Muscle layer of colon (tissue), 2 donors: ENCODE data around the gene POTEG.
"Not testable (repeated sequence)": the region's sequence is repeated elsewhere in the genome, so short reads cannot be mapped to it uniquely, and the experiment has no call there.

Experiments used
- H3K27ac ChIP-seq: one replicate; pipeline ENCODE4 v1.7.0; 2013; ENCODE audit warnings: low read depth, mild to moderate bottlenecking, low read length, moderate library complexity
- H3K27me3 ChIP-seq, 2 donors: one replicate each; pipeline ENCODE4 v1.7.0; 2013; ENCODE audit warnings: low read length in 2 of 2, mild to moderate bottlenecking in 2 of 2; ENCODE audit not compliant: insufficient read depth in 2 of 2, control insufficient read depth in 1 of 2
- H3K36me3 ChIP-seq: one replicate; pipeline ENCODE4 v1.7.0; 2013; ENCODE audit warnings: mild to moderate bottlenecking, low read length; ENCODE audit not compliant: insufficient read depth
- H3K4me1 ChIP-seq: one replicate; pipeline ENCODE4 v1.7.0; 2013; ENCODE audit warnings: mild to moderate bottlenecking, low read length; ENCODE audit not compliant: insufficient read depth
- H3K4me3 ChIP-seq, 2 donors: one replicate each; pipeline ENCODE4 v1.7.0; 2013; ENCODE audit warnings: low read length in 2 of 2, low read depth in 1 of 2, mild to moderate bottlenecking in 1 of 2, moderate library complexity in 1 of 2
- H3K9ac ChIP-seq: one replicate; pipeline ENCODE4 v1.7.0; 2013; ENCODE audit warnings: low read length
- H3K9me3 ChIP-seq: one replicate; pipeline ENCODE4 v1.7.0; 2013; ENCODE audit warnings: mild to moderate bottlenecking, low read length
- donor health status: abdominal sarcoma.
- donor health status: Adenocarcinoma of cecum.

Gene POTEG

DNA sequence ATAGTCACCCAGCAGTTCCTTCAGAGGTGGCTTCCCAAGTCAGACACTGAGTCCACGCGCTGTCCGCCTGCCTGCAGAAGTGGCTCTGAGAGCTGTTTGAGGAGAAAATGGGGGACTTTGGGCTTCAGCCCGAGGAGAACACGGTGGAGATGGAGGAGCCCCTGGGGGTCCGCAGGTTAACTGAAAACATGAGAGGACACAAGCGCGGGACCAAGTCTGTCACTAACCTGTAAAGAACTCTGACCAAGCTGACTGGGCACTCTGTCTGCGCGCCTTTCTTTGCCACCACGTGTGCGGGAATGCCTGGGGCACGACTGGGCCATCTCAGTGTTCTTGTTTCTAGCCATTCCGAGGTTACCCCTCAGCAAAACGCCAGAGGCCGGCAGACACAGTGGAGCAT lies 62.4 kb downstream of the POTEG start:
- H3K4me1 ChIP-seq, H3K27me3 ChIP-seq, H3K36me3 ChIP-seq, H3K9ac ChIP-seq, H3K9me3 ChIP-seq, H3K4me3 ChIP-seq, H3K27ac ChIP-seq: not testable (repeated sequence)

GRCh38 chr14:19362803-19363202 lies 71.3 kb downstream of the POTEG start:
- not testable (repeated sequence) for H3K9ac ChIP-seq, H3K27me3 ChIP-seq, H3K27ac ChIP-seq, H3K36me3 ChIP-seq, H3K4me1 ChIP-seq, H3K9me3 ChIP-seq, H3K4me3 ChIP-seq

DNA sequence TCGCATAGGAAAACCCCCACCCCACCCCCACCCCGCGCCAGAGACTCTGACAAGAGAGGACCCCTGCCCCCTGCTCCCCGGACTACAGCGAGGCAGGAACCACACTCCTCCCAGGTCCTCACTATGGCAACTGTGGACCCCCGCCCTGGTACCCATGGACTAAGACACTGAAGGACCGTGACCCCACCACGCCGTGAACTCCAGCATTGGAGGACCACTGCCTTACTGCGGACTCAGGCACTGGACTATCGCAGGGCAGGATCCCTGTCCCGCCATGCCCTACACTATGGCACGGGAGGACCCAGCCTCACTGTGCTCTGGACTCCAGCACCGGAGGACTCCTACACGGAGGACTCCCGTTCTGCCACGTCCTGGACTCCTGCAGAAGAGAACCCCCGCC lies 71.8 kb downstream of the POTEG start:
- not testable (repeated sequence) for H3K36me3 ChIP-seq, H3K4me3 ChIP-seq, H3K27me3 ChIP-seq, H3K9me3 ChIP-seq, H3K27ac ChIP-seq, H3K9ac ChIP-seq, H3K4me1 ChIP-seq

- not testable (repeated sequence) for H3K4me1 ChIP-seq, H3K27me3 ChIP-seq, H3K9me3 ChIP-seq, H3K9ac ChIP-seq, H3K36me3 ChIP-seq, H3K27ac ChIP-seq, H3K4me3 ChIP-seq
Measured at GRCh38 chr14:19361636-19362253, 72.4 kb downstream of the POTEG start.

DNA sequence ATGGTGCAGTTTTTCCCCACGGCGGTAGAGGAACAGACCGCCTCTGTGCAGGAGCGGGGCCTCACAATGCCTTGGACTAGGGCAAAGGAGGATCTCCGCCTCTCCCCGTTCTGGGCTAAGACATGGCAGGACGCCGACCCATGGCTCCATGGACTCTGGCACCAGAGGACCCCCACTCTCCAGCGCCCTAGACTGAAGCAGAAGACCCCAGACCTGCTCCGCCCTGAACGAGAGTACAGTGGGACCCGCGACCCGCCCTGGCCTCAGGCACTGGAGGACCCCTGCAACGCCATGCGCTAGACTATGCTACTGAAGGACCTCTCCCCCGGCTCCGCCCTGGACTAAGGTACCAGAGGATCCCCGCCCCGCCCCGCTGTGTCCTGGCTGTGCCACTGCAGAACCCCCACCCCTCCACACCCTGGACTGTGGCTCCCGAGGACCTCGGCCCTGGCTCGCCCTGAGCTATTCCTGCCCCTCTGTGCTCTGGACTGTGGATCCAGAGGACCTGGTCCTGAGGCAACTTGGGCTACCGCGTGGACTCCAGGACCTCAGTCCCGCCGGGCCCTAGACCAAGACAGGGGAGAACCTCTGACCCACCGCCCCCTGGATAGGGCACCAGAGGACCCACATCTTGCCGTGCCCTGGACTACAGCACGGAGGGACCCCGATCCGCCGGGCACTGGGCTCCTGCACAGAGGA lies 73.1 kb downstream of the POTEG start:
- H3K27ac ChIP-seq, H3K4me3 ChIP-seq, H3K9me3 ChIP-seq, H3K36me3 ChIP-seq, H3K27me3 ChIP-seq, H3K9ac ChIP-seq, H3K4me1 ChIP-seq: not testable (repeated sequence)
